ENCODE data around the gene IGFBP5. TPM values are rescaled to one million over a fixed set of nuclear protein-coding genes. Genes with fewer than 3 reads are reported as not detected.

The IGFBP5 gene
- total and polyA plus RNA-seq, 2 donors (not counting 1 experiment from before 2014, with no cell fraction given): not detected

DNA sequence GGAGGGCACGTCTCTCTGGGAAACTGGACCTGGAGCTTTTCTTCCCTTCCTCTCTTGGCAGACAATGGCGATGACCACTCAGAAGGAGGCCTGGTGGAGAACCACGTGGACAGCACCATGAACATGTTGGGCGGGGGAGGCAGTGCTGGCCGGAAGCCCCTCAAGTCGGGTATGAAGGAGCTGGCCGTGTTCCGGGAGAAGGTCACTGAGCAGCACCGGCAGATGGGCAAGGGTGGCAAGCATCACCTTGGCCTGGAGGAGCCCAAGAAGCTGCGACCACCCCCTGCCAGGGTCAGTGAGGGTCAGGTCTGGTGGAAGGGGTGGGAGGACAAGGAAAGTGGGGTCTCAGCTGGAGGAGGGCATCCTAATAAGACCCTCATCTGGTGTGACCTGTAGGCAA, 34.9 kb downstream of the IGFBP5 start:
- intact Hi-C loops (cut with micrococcal nuclease): no loop called here
- Histone ChIP-seq H3K79me2 (ENCODE audit: control insufficient read depth, insufficient read depth, low read length) (no peaks in the 10 kb centered on the region), H3K4me2 (replicated peaks; ENCODE audit: low read depth, low read length, poor library complexity, severe bottlenecking) (no peak overlapping the region), H3K36me3 (replicated peaks in 1 of 2; ENCODE audit: control extremely low read depth in 1 of 2, control insufficient read depth in 1 of 2, extremely low read depth in 1 of 2, insufficient read depth in 2 of 2, low read length in 1 of 2) (no peaks in the 10 kb centered on the region), H3K4me3 (ENCODE audit: control extremely low read depth in 1 of 5, extremely low read depth in 1 of 5, insufficient read depth in 1 of 5, low read depth in 2 of 5, low read length in 4 of 5) (no peak overlapping the region), H3K4me1 (ENCODE audit: control insufficient read depth in 2 of 2, insufficient read depth in 2 of 2, low read length in 2 of 2) (no peaks in the 10 kb centered on the region), H3K9me3 (ENCODE audit: control extremely low read depth in 1 of 3, control insufficient read depth in 2 of 3, insufficient read depth in 1 of 3, low read length in 2 of 3) (no peaks in the 10 kb centered on the region), H3K27ac (ENCODE audit: low read length in 2 of 2) (no peak overlapping the region), H4K20me1 (ENCODE audit: control insufficient read depth, insufficient read depth, low read length, poor library complexity, severe bottlenecking) (no peaks in the 10 kb centered on the region), H2AFZ (ENCODE audit: insufficient read depth, low read depth, low read length, poor library complexity, severe bottlenecking) (no peak overlapping the region), H3K9ac (ENCODE audit: low read length) (no peak overlapping the region), H3K27me3 (replicated peaks in 1 of 4; ENCODE audit: control extremely low read depth in 1 of 4, control insufficient read depth in 3 of 4, insufficient read depth in 4 of 4, low read length in 3 of 4) (peaks cover 0 to 10% (median 1%) of the 10 kb centered on the region in 4 experiments)
- H3K4me3 Mint-ChIP-seq: no peak overlapping the region
- POLR2A ChIA-PET: no interaction called here
- DNase-seq (no peak), ATAC-seq (ENCODE audit: low read depth) (no peak)
- no peaks in the 10 kb centered on the region for H3K4me1 Mint-ChIP-seq
- TF ChIP-seq EZH2 (IDR thresholded peaks at IDR 0.05; ENCODE audit: borderline replicate concordance, insufficient read depth, low read depth, low read length, poor library complexity, severe bottlenecking) (no peak), CTCF (IDR thresholded peaks at IDR 0.05) (no peak)
- CTCF ChIA-PET: no interaction called here
- no peaks in the 10 kb centered on the region for H3K9me3 Mint-ChIP-seq (ENCODE audit: insufficient read depth)
- peaks cover 19% of the 10 kb centered on the region for H3K27me3 Mint-ChIP-seq
- 94% methylated on average over 10 of the region's 10 CpGs for WGBS (ENCODE audit: insufficient coverage)
- no peak overlapping the region for H3K27ac Mint-ChIP-seq

GRCh38 chr2:216659276-216659675, 36.1 kb downstream of the IGFBP5 start:
- ATAC-seq (ENCODE audit: low read depth): no peak
- H3K4me2 ChIP-seq (replicated peaks; ENCODE audit: low read depth, low read length, poor library complexity, severe bottlenecking): no peak overlapping the region

More at GRCh38 chr2:216659276-216659675, 36.1 kb downstream of the IGFBP5 start:
- Histone ChIP-seq H4K20me1 (ENCODE audit: control insufficient read depth, insufficient read depth, low read length, poor library complexity, severe bottlenecking) (no peaks in the 10 kb centered on the region), H3K9ac (ENCODE audit: low read length) (no peak overlapping the region), H3K9me3 (ENCODE audit: control extremely low read depth in 1 of 3, control insufficient read depth in 2 of 3, insufficient read depth in 1 of 3, low read length in 2 of 3) (no peaks in the 10 kb centered on the region), H3K36me3 (replicated peaks in 1 of 2; ENCODE audit: control extremely low read depth in 1 of 2, control insufficient read depth in 1 of 2, extremely low read depth in 1 of 2, insufficient read depth in 2 of 2, low read length in 1 of 2) (no peaks in the 10 kb centered on the region), H3K4me3 (ENCODE audit: control extremely low read depth in 1 of 5, extremely low read depth in 1 of 5, insufficient read depth in 1 of 5, low read depth in 2 of 5, low read length in 4 of 5) (no peak overlapping the region), H3K4me1 (ENCODE audit: control insufficient read depth in 2 of 2, insufficient read depth in 2 of 2, low read length in 2 of 2) (no peaks in the 10 kb centered on the region), H3K79me2 (ENCODE audit: control insufficient read depth, insufficient read depth, low read length) (no peaks in the 10 kb centered on the region), H2AFZ (ENCODE audit: insufficient read depth, low read depth, low read length, poor library complexity, severe bottlenecking) (no peak overlapping the region), H3K27me3 (replicated peaks in 1 of 4; ENCODE audit: control extremely low read depth in 1 of 4, control insufficient read depth in 3 of 4, insufficient read depth in 4 of 4, low read length in 3 of 4) (peaks cover 0 to 10% (median 0%) of the 10 kb centered on the region in 4 experiments), H3K27ac (ENCODE audit: low read length in 2 of 2) (no peak overlapping the region)
- ChIA-PET CTCF (interaction anchor here (2.8 kb wide), 1 partner anchor 8 kb away, joined by 13 read pairs; no protein-coding TSS in a partner anchor), POLR2A (no interaction called here)
- DNase-seq: no peak
- H3K9me3 Mint-ChIP-seq (ENCODE audit: insufficient read depth): no peaks in the 10 kb centered on the region
- intact Hi-C loops (cut with micrococcal nuclease): no loop called here
- no peak for TF ChIP-seq EZH2 (IDR thresholded peaks at IDR 0.05; ENCODE audit: borderline replicate concordance, insufficient read depth, low read depth, low read length, poor library complexity, severe bottlenecking)
- TF ChIP-seq CTCF (IDR thresholded peaks at IDR 0.05): no peak
- 96% methylated on average over 6 of the region's 6 CpGs for WGBS (ENCODE audit: insufficient coverage)
- H3K27me3 Mint-ChIP-seq: peaks cover 19% of the 10 kb centered on the region
- no peaks in the 10 kb centered on the region for H3K4me1 Mint-ChIP-seq
- no peak overlapping the region for H3K27ac Mint-ChIP-seq
- H3K4me3 Mint-ChIP-seq: no peak overlapping the region

Measured in B cell (primary cell).